Spinal cord (tissue), 10 donors: Measurements from ENCODE around the gene SKI. TPM values are rescaled to one million over a fixed set of nuclear protein-coding genes. Genes with fewer than 3 reads are reported as not detected.

Source experiments
- DNase-seq, 6 donors: peaks; one replicate each; pipeline versions ENCODE4 v3.0.0 to v3.0.0-alpha.2; 2013 to 2015; ENCODE audit warnings: low spot score in 6 of 6, low read depth in 4 of 6
- H3K27ac ChIP-seq: one replicate; pipeline ENCODE4 v1.5.1; 2013; ENCODE audit warnings: low read depth, low read length, control low read depth
- H3K27me3 ChIP-seq: one replicate; pipeline ENCODE4 v1.6.1; 2013; ENCODE audit warnings: low read length; ENCODE audit not compliant: control insufficient read depth, insufficient read depth
- H3K36me3 ChIP-seq: one replicate; pipeline ENCODE4 v1.6.1; 2013; ENCODE audit warnings: low read length; ENCODE audit not compliant: control insufficient read depth, insufficient read depth
- H3K4me1 ChIP-seq: one replicate; pipeline ENCODE4 v1.6.1; 2013; ENCODE audit warnings: low read length; ENCODE audit not compliant: control insufficient read depth, insufficient read depth
- H3K4me3 ChIP-seq: one replicate; pipeline ENCODE4 v1.5.1; 2013; ENCODE audit warnings: low read depth, low read length, control low read depth
- H3K9me3 ChIP-seq: one replicate; pipeline ENCODE4 v1.6.1; 2013; ENCODE audit warnings: low read length; ENCODE audit not compliant: control insufficient read depth, insufficient read depth
- WGBS: methylation state at CpG from one replicate; pipeline ENCODE4 v1.1.5; 2013; ENCODE audit warnings: missing lambda C conversion rate; ENCODE audit not compliant: insufficient coverage; 5-methylcytosine and 5-hydroxymethylcytosine counted together
- polyA plus RNA-seq, 2 donors: library from polyadenylated mRNA; unstranded; fragments of 120-200 nt; gene quantifications; one replicate each; pipeline ENCODE4 v1.2.1, GENCODE V29; 2013; ENCODE audit not compliant: insufficient read length in 2 of 2
- total RNA-seq, 2 donors: library from RNA; depleted of rRNA in 1 of 2; stranded (reverse); fragments of 120-200 nt in 1 of 2; fragments of >200 nt in 1 of 2; gene quantifications; one replicate each; pipeline versions ENCODE4 v1.2.3 to v1.2.4, GENCODE V29; 2013 to 2014
- donor health status: healthy.

Gene SKI
- total and polyA plus RNA-seq, 4 donors, result 20.0 to 72.3 (median 46.2) TPM

DNA sequence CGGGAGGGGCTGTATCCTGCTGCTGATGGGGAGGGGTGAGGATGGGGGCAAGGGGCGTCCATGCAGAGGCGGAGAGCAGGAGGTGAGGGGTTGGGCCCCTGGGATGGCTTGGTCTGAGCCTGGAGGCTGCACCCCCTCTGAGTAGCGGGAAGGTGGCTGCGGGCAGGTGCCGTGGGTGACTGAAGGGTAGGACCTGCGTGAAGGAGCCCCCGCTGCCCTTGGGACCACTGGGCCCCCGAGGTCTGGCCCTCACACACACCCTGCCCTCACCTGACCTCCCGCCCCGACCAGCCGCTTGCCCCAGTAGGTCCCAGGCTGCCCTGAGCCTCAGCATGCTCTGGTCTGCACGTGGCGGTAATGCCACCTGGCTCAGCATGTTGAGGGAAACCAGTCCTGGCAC lies 12.8 kb upstream of the SKI start:
- 92% methylated on average over 14 of the region's 14 CpGs for WGBS
- H3K9me3 ChIP-seq, result no peaks in the 10 kb centered on the region
- H3K4me1 ChIP-seq, result peaks cover 41% of the 10 kb centered on the region
- H3K4me3 ChIP-seq, result no peak overlapping the region
- H3K27me3 ChIP-seq, result no peaks in the 10 kb centered on the region
- DNase-seq, result no peak
- H3K36me3 ChIP-seq, result peaks cover 8% of the 10 kb centered on the region
- H3K27ac ChIP-seq, result peak overlapping the region; percentile 98

- Histone ChIP-seq H3K27me3 (no peaks in the 10 kb centered on the region), H3K4me1 (peaks cover 41% of the 10 kb centered on the region), H3K9me3 (no peaks in the 10 kb centered on the region), H3K27ac (no peak overlapping the region), H3K4me3 (no peak overlapping the region), H3K36me3 (peaks cover 6% of the 10 kb centered on the region)
- DNase-seq, result no peak
- 89% methylated on average over 25 of the region's 25 CpGs for WGBS
These were observed 12.0 kb upstream of the SKI start for GRCh38 chr1:2215909-2216766.

DNA sequence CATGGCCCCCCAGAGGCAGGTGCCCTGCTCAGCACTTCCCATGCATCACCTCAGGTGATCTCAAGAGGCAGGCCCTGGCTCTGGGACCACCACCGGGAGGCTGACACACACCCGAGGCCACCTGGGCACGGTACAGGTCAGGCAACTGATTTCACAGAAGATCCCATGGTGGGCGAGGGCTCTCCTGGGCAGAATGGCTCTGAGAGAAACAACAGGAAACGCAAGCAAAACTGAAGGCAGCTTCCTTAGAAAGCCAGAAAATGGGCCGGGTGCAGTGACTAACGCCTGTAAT lies 11.4 kb upstream of the SKI start:
- Histone ChIP-seq H3K27me3 (no peaks in the 10 kb centered on the region), H3K9me3 (no peaks in the 10 kb centered on the region), H3K27ac (no peak overlapping the region), H3K4me1 (peaks cover 41% of the 10 kb centered on the region), H3K36me3 (peaks cover 6% of the 10 kb centered on the region), H3K4me3 (no peak overlapping the region)
- DNase-seq, result no peak
- 89% methylated on average over 7 of the region's 7 CpGs for WGBS

DNA sequence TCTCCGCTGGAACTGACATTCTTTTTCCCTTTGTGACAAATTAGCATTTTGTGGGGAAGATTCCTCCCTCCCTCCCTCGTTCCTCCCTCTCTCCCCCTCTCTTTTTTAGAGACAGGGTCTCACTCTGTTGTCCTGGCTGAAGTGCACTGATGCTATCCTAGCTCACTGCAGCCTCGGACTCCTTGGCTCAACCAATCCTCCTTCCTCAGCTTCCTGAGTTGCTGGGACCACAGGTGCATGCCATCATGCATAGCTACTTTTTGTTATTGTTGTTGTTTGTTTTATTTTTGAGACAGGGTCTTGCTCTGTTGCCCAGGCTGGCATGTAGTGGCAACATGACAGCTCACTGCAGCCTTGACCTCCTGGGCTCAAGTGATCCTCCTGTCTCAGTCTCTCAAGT lies 6.8 kb upstream of the SKI start:
- no peak overlapping the region for H3K4me3 ChIP-seq
- H3K9me3 ChIP-seq, result no peaks in the 10 kb centered on the region
- H3K36me3 ChIP-seq, result peaks cover under 1% of the 10 kb centered on the region
- H3K27me3 ChIP-seq, result no peaks in the 10 kb centered on the region
- DNase-seq, result no peak
- no peak overlapping the region for H3K27ac ChIP-seq
- peaks cover 2% of the 10 kb centered on the region for H3K4me1 ChIP-seq
- WGBS, result 61% methylated on average over 2 of the region's 3 CpGs

- Histone ChIP-seq H3K27ac (no peak overlapping the region), H3K4me3 (no peak overlapping the region), H3K36me3 (peaks cover 3% of the 10 kb centered on the region), H3K4me1 (peaks cover 10% of the 10 kb centered on the region), H3K9me3 (no peaks in the 10 kb centered on the region), H3K27me3 (no peaks in the 10 kb centered on the region)
- no peak for DNase-seq
- 94% methylated on average over 7 of the region's 7 CpGs for WGBS
These were observed 3.9 kb upstream of the SKI start for GRCh38 chr1:2224170-2224584.

DNA sequence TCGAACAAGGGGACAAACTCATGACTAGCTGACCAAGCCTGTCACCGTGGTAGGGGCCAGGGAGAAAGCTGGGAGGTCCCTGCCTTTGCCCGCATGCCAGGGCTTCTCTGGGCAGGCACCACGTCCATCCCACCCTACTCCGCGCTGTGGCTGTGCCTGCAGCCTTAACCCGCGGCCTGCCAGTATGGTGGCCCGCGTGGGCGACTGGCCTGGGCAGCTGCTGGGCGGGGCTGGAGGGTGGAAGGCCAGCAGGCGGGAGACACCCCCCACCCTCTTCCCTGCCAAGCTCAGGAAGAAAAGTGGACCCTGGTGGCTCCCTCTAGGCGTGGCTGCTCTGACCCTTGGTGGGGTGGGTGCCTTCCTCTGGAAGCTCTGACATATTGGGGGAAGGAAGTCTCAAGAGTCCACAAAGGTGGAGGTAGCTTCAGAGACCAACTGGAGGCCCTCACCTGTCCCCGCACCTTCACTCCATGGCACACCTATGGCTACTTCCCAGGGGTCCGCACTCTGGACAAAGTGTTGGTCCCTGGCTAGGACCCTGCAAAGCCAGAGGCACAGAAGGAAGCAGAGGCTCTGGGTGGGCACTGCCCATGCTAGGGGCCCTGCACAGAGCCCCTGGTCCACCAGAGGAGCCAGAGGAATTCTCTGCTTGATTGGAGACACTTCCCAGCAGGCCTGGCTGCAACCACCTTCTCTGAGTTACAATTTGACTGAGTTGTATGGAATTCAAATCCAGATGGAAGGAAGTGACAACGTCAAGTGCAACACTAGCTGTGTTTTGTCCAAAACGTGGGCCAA lies 3.3 kb upstream of the SKI start:
- peaks cover 9% of the 10 kb centered on the region for H3K36me3 ChIP-seq
- 92% methylated on average over 9 of the region's 18 CpGs for WGBS

GRCh38 chr1:2226525-2227345 lies 1.4 kb upstream of the SKI start:
- no peak for DNase-seq
- no peaks in the 10 kb centered on the region for H3K27me3 ChIP-seq
- H3K4me1 ChIP-seq, result peaks cover 36% of the 10 kb centered on the region
- no peaks in the 10 kb centered on the region for H3K9me3 ChIP-seq
- H3K27ac ChIP-seq, result no peak overlapping the region
- H3K4me3 ChIP-seq, result peak overlapping the region; percentile 60
- peaks cover 26% of the 10 kb centered on the region for H3K36me3 ChIP-seq
- WGBS, result 16% methylated on average over 73 of the region's 73 CpGs

More for the DNA sequence above, 3.3 kb upstream of the SKI start:
- H3K4me1 ChIP-seq, result peaks cover 17% of the 10 kb centered on the region
- no peaks in the 10 kb centered on the region for H3K27me3 ChIP-seq
- no peak overlapping the region for H3K27ac ChIP-seq
- H3K9me3 ChIP-seq, result no peaks in the 10 kb centered on the region
- no peak for DNase-seq
- no peak overlapping the region for H3K4me3 ChIP-seq

- under 1% methylated on average over 129 of the region's 129 CpGs for WGBS
- peak overlapping the region; percentile 60 for H3K4me3 ChIP-seq
- no peaks in the 10 kb centered on the region for H3K9me3 ChIP-seq
- H3K27ac ChIP-seq, result peak overlapping the region; percentile 87
- peaks cover 32% of the 10 kb centered on the region for H3K36me3 ChIP-seq
- H3K4me1 ChIP-seq, result peaks cover 44% of the 10 kb centered on the region
- peak in 5 of 6 donors; percentile 94 to 99 (median 95) for DNase-seq
- H3K27me3 ChIP-seq, result no peaks in the 10 kb centered on the region
These were observed 568 bp upstream of the SKI start for GRCh38 chr1:2227346-2228156.

GRCh38 chr1:2228694-2229036 lies 546 bp downstream of the SKI start:
- no peak for DNase-seq
- Histone ChIP-seq H3K36me3 (peaks cover 40% of the 10 kb centered on the region), H3K9me3 (no peaks in the 10 kb centered on the region), H3K27ac (no peak overlapping the region), H3K4me3 (peak overlapping the region; percentile 65), H3K27me3 (no peaks in the 10 kb centered on the region), H3K4me1 (peaks cover 55% of the 10 kb centered on the region)
- WGBS, result under 1% methylated on average over 50 of the region's 50 CpGs
